Transverse colon (tissue), 4 donors: ENCODE measurements around the gene RPL13A. TPM values are rescaled to one million over a fixed set of nuclear protein-coding genes. Genes with fewer than 3 reads are reported as not detected.
"Not testable (repeated sequence)": the region's sequence is repeated elsewhere in the genome, so short reads cannot be mapped to it uniquely, and the experiment has no call there.

Experiments
- DNase-seq: peaks from one replicate; pipeline ENCODE4 v3.0.0-alpha.2; 2019
- H3K27ac ChIP-seq, 4 donors: fragments of 200-600 bp; sonication (generic); 2 replicates each; pipeline ENCODE4 v1.5.1; 2016 to 2018; ENCODE audit warnings: inconsistent platforms in 4 of 4
- H3K27me3 ChIP-seq: fragments of 200-600 bp; sonication (generic); 2 replicates; pipeline ENCODE4 v1.5.1; 2017; ENCODE audit warnings: inconsistent platforms
- H3K36me3 ChIP-seq, 4 donors: fragments of 200-600 bp; sonication (generic); 2 replicates each; pipeline ENCODE4 v1.5.1; 2017 to 2019; ENCODE audit warnings: inconsistent platforms in 4 of 4
- H3K4me1 ChIP-seq, 4 donors: fragments of 200-600 bp; sonication (generic); 2 replicates each; pipeline ENCODE4 v1.5.1; 2017 to 2020; ENCODE audit warnings: inconsistent platforms in 4 of 4
- H3K4me3 ChIP-seq, 4 donors: fragments of 200-600 bp; sonication (generic); 1 replicate in 1 of 4; 2 replicates in 3 of 4; pipeline versions ENCODE4 v1.5.1 to v1.6.1; 2017 to 2019; ENCODE audit warnings: inconsistent platforms in 4 of 4
- H3K9me3 ChIP-seq, 2 donors: fragments of 200-600 bp; sonication (generic); 2 replicates each; pipeline ENCODE4 v1.5.1; 2017 to 2019; ENCODE audit warnings: inconsistent platforms in 2 of 2
- CTCF ChIP-seq, 5 experiments: fragments of 200-600 bp in 3 of 5; fragments of 450-650 bp in 2 of 5; sonication (generic) in 3 of 5; IDR thresholded peaks; 1 replicate in 2 of 5; 2 replicates in 3 of 5; pipeline ENCODE4 v1.5.1; 2016 to 2017; ENCODE audit warnings: antibody characterized with exemption in 5 of 5, inconsistent platforms in 3 of 5, mild to moderate bottlenecking in 2 of 5, moderate library complexity in 1 of 5
- EP300 ChIP-seq: sonication (generic); formaldehyde crosslinking; IDR thresholded peaks from one replicate; pipeline ENCODE4 v1.6.1; 2017; ENCODE audit warnings: antibody characterized with exemption, low read depth
- POLR2A ChIP-seq: fragments of 450-650 bp; IDR thresholded peaks from one replicate; pipeline ENCODE4 v1.6.1; 2016; ENCODE audit warnings: antibody characterized with exemption, mild to moderate bottlenecking, moderate library complexity
- POLR2AphosphoS5 ChIP-seq, 3 donors: sonication (generic); formaldehyde crosslinking; IDR thresholded peaks; one replicate each; pipeline ENCODE4 v1.6.1; 2016; ENCODE audit warnings: antibody characterized with exemption in 3 of 3
- WGBS, 2 donors: methylation state at CpG; one replicate each; pipeline ENCODE4 v1.1.5; 2018; ENCODE audit warnings: low coverage in 1 of 2; 5-methylcytosine and 5-hydroxymethylcytosine counted together
- in situ Hi-C, 4 donors: fragments of 200-750 bp; cut with MboI; loops; one replicate each; pipeline versions ENCODE4 v1.15.0 to v1.15.1; 2017; ENCODE audit warnings: low sequenced_read_pairs in 3 of 4, low pct_ligation_motif_present in 1 of 4, low pct_unique_long_range_greater_than_20kb in 1 of 4
- intact Hi-C: fragments of 100-400 bp; cut with DNase I; formaldehyde crosslinking; loops from one replicate; pipeline ENCODE4 v1.15.1; 2023; ENCODE audit warnings: low total_unique reads
- total RNA-seq, 4 donors: library from RNA; depleted of rRNA; stranded (reverse); fragments of >200 nt; gene quantifications; one replicate each; pipeline ENCODE4 v1.1.0, GENCODE V29; 2016

Gene RPL13A
- total RNA-seq, 4 donors from 2014 or later: 1,219 to 2,956 (median 2,884) TPM

- Histone ChIP-seq H3K27me3 (no peaks in the 10 kb centered on the region), H3K27ac (no peak overlapping the region), H3K4me3 (no peak overlapping the region), H3K36me3 (peaks cover 0 to 5% (median 0%) of the 10 kb centered on the region in 4 donors), H3K4me1 (peaks cover 2 to 28% (median 5%) of the 10 kb centered on the region in 4 donors), H3K9me3 (no peaks in the 10 kb centered on the region)
- intact Hi-C loops: no loop called here
- DNase-seq: no peak
- TF ChIP-seq POLR2AphosphoS5 (IDR thresholded peaks at IDR 0.05): no peak
- TF ChIP-seq POLR2A: no peak
- TF ChIP-seq EP300: no peak
- TF ChIP-seq CTCF (IDR thresholded peaks at IDR 0.05): no peak
- WGBS, 2 donors: 89% methylated on average over 12 of the region's 12 CpGs; no CpG with 5 or more reads in 1 of the 2 donors
- in situ Hi-C loops: no loop called here
These were observed 28.0 kb upstream of the RPL13A start for GRCh38 chr19:49459388-49459787.

GRCh38 chr19:49461130-49461529, 26.3 kb upstream of the RPL13A start:
- H3K9me3 ChIP-seq, H3K27ac ChIP-seq, DNase-seq, H3K27me3 ChIP-seq, in situ Hi-C loops, H3K4me3 ChIP-seq, intact Hi-C loops: not testable (repeated sequence)
- peaks cover 0 to 17% (median 2%) of the 10 kb centered on the region in 4 donors for H3K4me1 ChIP-seq
- H3K36me3 ChIP-seq: peaks cover 0 to 14% (median 2%) of the 10 kb centered on the region in 4 donors
- no CpG with 5 or more reads among the region's 1 CpG for whole genome bisulfite sequencing, 2 donors

GRCh38 chr19:49461656-49462055, 25.8 kb upstream of the RPL13A start:
- peaks cover 0 to 15% (median 2%) of the 10 kb centered on the region in 4 donors for H3K4me1 ChIP-seq
- peaks cover 0 to 14% (median 2%) of the 10 kb centered on the region in 4 donors for H3K36me3 ChIP-seq
- no peak for DNase-seq
- no peaks in the 10 kb centered on the region for H3K27me3 ChIP-seq
- in situ Hi-C loops (no loop called here), intact Hi-C loops (no loop called here)
- TF ChIP-seq POLR2A: no peak
- no peak for TF ChIP-seq EP300
- no peak for TF ChIP-seq CTCF (IDR thresholded peaks at IDR 0.05)
- TF ChIP-seq POLR2AphosphoS5 (IDR thresholded peaks at IDR 0.05): no peak
- WGBS, 2 donors: 98% methylated on average over 37 of the region's 37 CpGs; no CpG with 5 or more reads in 1 of the 2 donors
- no peak overlapping the region for H3K4me3 ChIP-seq
- H3K9me3 ChIP-seq: no peaks in the 10 kb centered on the region
- H3K27ac ChIP-seq: no peak overlapping the region

GRCh38 chr19:49462492-49462891, 24.9 kb upstream of the RPL13A start:
- TF ChIP-seq EP300 (no peak), CTCF (IDR thresholded peaks at IDR 0.05) (no peak), POLR2AphosphoS5 (IDR thresholded peaks at IDR 0.05) (no peak), POLR2A (no peak)
- no peak for DNase-seq
- Histone ChIP-seq H3K9me3 (no peaks in the 10 kb centered on the region), H3K4me3 (no peak overlapping the region), H3K27ac (no peak overlapping the region), H3K4me1 (peaks cover 0 to 9% (median 2%) of the 10 kb centered on the region in 4 donors), H3K27me3 (no peaks in the 10 kb centered on the region), H3K36me3 (peaks cover 0 to 14% (median 2%) of the 10 kb centered on the region in 4 donors)
- intact Hi-C loops (no loop called here), in situ Hi-C loops (no loop called here)
- 89% methylated on average over 12 of the region's 12 CpGs; no CpG with 5 or more reads in 1 of the 2 donors for WGBS, 2 donors
